ENCODE results near the gene CAMTA1. TPM values are rescaled to one million over a fixed set of nuclear protein-coding genes. Genes with fewer than 3 reads are reported as not detected.

CAMTA1 gene
- polyA plus RNA-seq, 1 donor from 2014 or later: 162 TPM

DNA sequence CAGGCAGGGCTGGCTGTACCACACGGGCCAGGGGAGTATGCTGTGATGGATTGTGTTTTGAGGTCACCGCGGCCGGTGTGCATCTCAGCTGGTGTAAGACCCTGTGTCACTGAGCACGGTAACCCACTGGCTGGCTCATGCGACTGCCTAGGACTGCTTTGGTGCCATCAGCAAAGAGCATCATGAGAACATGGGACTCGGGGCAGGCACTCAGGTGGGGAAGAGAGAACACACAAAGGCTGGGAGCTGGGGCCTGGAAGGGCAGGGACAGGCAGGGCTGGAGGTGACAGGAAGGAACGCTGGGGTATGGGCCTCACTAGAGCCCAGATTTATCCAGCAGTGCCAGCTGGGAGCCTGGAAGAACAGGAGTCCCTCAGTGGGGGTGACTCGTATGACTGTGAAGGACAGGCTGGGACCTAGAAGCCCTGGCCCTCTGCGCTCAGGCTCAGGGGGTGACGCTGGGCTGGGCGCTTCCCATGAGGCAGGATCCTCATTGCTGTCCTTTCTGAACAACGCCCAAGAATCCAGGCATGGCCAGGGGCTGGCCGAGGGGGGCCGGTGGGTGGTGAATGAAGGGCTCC is 775.4 kb downstream of the CAMTA1 start:
- Histone ChIP-seq H3K36me3 (ENCODE audit: insufficient read depth, low read length) (no peaks in the 10 kb centered on the region), H3K27ac (ENCODE audit: low read length) (no peak overlapping the region), H4K20me1 (ENCODE audit: insufficient read depth) (no peaks in the 10 kb centered on the region), H3K9me3 (ENCODE audit: low read length) (no peaks in the 10 kb centered on the region), H3K4me3 (ENCODE audit: low read length) (no peak overlapping the region), H3F3A (ENCODE audit: insufficient read depth, low read length, poor library complexity, severe bottlenecking) (no peaks in the 10 kb centered on the region), H3K9ac (ENCODE audit: low read length) (no peak overlapping the region), H3K27me3 (ENCODE audit: insufficient read depth, low read depth, low read length) (no peaks in the 10 kb centered on the region), H3K79me2 (replicated peaks; ENCODE audit: insufficient read depth, low read length) (no peaks in the 10 kb centered on the region), H2AFZ (ENCODE audit: low read depth, low read length) (no peak overlapping the region), H3K9me2 (ENCODE audit: insufficient read depth, low read length) (no peaks in the 10 kb centered on the region), H3K4me2 (ENCODE audit: low read length) (no peak overlapping the region)
- TF ChIP-seq RAD21 (conservative IDR thresholded peaks at IDR 0.05) (no peak), EP300 (conservative IDR thresholded peaks at IDR 0.05; ENCODE audit: poor library complexity, severe bottlenecking) (no peak), POLR2AphosphoS5 (IDR thresholded peaks at IDR 0.05) (no peak), EZH2 (IDR thresholded peaks at IDR 0.05; ENCODE audit: borderline replicate concordance, insufficient read depth, low read length, poor library complexity, severe bottlenecking) (no peak), SMC3 (conservative IDR thresholded peaks at IDR 0.05; ENCODE audit: poor library complexity) (no peak), CTCF (IDR thresholded peaks at IDR 0.05; ENCODE audit: poor library complexity, severe bottlenecking) (no peak), TAF1 (IDR thresholded peaks at IDR 0.05; ENCODE audit: low read depth) (no peak), MXI1 (conservative IDR thresholded peaks at IDR 0.05; ENCODE audit: poor library complexity, severe bottlenecking) (no peak)
- TF ChIP-seq, protein P1, sequence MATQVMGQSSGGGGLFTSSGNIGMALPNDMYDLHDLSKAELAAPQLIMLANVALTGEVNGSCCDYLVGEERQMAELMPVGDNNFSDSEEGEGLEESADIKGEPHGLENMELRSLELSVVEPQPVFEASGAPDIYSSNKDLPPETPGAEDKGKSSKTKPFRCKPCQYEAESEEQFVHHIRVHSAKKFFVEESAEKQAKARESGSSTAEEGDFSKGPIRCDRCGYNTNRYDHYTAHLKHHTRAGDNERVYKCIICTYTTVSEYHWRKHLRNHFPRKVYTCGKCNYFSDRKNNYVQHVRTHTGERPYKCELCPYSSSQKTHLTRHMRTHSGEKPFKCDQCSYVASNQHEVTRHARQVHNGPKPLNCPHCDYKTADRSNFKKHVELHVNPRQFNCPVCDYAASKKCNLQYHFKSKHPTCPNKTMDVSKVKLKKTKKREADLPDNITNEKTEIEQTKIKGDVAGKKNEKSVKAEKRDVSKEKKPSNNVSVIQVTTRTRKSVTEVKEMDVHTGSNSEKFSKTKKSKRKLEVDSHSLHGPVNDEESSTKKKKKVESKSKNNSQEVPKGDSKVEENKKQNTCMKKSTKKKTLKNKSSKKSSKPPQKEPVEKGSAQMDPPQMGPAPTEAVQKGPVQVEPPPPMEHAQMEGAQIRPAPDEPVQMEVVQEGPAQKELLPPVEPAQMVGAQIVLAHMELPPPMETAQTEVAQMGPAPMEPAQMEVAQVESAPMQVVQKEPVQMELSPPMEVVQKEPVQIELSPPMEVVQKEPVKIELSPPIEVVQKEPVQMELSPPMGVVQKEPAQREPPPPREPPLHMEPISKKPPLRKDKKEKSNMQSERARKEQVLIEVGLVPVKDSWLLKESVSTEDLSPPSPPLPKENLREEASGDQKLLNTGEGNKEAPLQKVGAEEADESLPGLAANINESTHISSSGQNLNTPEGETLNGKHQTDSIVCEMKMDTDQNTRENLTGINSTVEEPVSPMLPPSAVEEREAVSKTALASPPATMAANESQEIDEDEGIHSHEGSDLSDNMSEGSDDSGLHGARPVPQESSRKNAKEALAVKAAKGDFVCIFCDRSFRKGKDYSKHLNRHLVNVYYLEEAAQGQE (IDR thresholded peaks at IDR 0.05; ENCODE audit: borderline replicate concordance): no peak

DNA sequence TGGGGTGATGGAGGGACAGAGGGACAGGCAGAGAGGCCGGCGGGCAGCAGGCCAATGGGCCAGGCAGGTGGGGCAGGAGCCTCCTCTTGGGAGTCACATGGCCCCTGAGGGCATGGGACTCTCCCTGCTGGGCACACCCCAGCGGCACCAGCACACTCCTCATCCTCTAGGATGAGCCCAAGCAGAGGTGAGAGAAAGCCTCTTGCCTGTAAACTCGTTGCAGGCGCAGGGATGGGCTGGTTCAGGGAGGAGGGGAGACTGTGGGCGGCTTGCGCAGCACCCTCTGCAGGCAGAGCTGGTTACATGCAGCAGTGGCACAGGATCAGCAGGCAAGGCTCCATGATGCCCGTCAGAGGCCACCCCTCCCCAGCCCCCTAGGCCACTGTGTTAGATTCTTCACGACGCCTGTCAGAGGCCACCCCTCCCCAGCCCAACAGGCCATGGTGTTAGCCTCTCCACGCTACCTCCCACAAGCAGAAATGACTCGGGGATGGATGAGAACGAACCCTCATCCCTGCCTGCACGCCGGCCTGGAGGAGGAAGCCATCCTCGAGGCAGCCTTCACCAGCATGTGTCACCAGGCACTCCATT is 776.2 kb downstream of the CAMTA1 start:
- Histone ChIP-seq H3K9me3 (ENCODE audit: low read length) (no peaks in the 10 kb centered on the region), H2AFZ (ENCODE audit: low read depth, low read length) (no peak overlapping the region), H3K4me2 (ENCODE audit: low read length) (no peak overlapping the region), H3K79me2 (replicated peaks; ENCODE audit: insufficient read depth, low read length) (no peaks in the 10 kb centered on the region), H3K27me3 (ENCODE audit: insufficient read depth, low read depth, low read length) (no peaks in the 10 kb centered on the region), H3K9ac (ENCODE audit: low read length) (no peak overlapping the region), H3K27ac (ENCODE audit: low read length) (no peak overlapping the region), H4K20me1 (ENCODE audit: insufficient read depth) (no peaks in the 10 kb centered on the region), H3K4me3 (ENCODE audit: low read length) (no peak overlapping the region), H3K9me2 (ENCODE audit: insufficient read depth, low read length) (no peaks in the 10 kb centered on the region), H3K36me3 (ENCODE audit: insufficient read depth, low read length) (no peaks in the 10 kb centered on the region), H3F3A (ENCODE audit: insufficient read depth, low read length, poor library complexity, severe bottlenecking) (no peaks in the 10 kb centered on the region)
- TF ChIP-seq SMC3 (conservative IDR thresholded peaks at IDR 0.05; ENCODE audit: poor library complexity) (no peak), CTCF (IDR thresholded peaks at IDR 0.05; ENCODE audit: poor library complexity, severe bottlenecking) (no peak), MXI1 (conservative IDR thresholded peaks at IDR 0.05; ENCODE audit: poor library complexity, severe bottlenecking) (no peak), POLR2AphosphoS5 (IDR thresholded peaks at IDR 0.05) (no peak), TAF1 (IDR thresholded peaks at IDR 0.05; ENCODE audit: low read depth) (no peak), EP300 (conservative IDR thresholded peaks at IDR 0.05; ENCODE audit: poor library complexity, severe bottlenecking) (no peak), RAD21 (conservative IDR thresholded peaks at IDR 0.05) (no peak), EZH2 (IDR thresholded peaks at IDR 0.05; ENCODE audit: borderline replicate concordance, insufficient read depth, low read length, poor library complexity, severe bottlenecking) (no peak)
- TF ChIP-seq, protein P1 (IDR thresholded peaks at IDR 0.05; ENCODE audit: borderline replicate concordance): no peak

Measured in neural cell (in vitro differentiated cells).